Liver (tissue), 9 donors: Measurements from ENCODE around the gene HECTD1. TPM values are rescaled to one million over a fixed set of nuclear protein-coding genes. Genes with fewer than 3 reads are reported as not detected.

Experiments
- DNase-seq: peaks from one replicate; pipeline ENCODE4 v3.0.0-alpha.2; 2017; ENCODE audit warnings: low spot score
- H3K27ac ChIP-seq, 2 donors: one replicate each; pipeline ENCODE4 v1.7.0; 2013; ENCODE audit warnings: inconsistent platforms in 2 of 2, low read length in 2 of 2, control low read depth in 1 of 2, low read depth in 1 of 2, mild to moderate bottlenecking in 1 of 2
- H3K27me3 ChIP-seq, 4 donors: one replicate each; pipeline versions ENCODE4 v1.6.1 to v1.7.0; 2013; ENCODE audit warnings: low read length in 3 of 4, inconsistent platforms in 1 of 4, mild to moderate bottlenecking in 1 of 4, moderate library complexity in 1 of 4; ENCODE audit not compliant: control insufficient read depth in 4 of 4, insufficient read depth in 4 of 4
- H3K36me3 ChIP-seq, 4 donors: one replicate each; pipeline versions ENCODE4 v1.6.1 to v1.7.0; 2013; ENCODE audit warnings: low read length in 3 of 4, mild to moderate bottlenecking in 3 of 4, low read depth in 1 of 4, moderate library complexity in 1 of 4; ENCODE audit not compliant: control insufficient read depth in 4 of 4, insufficient read depth in 3 of 4
- H3K4me1 ChIP-seq, 4 donors: one replicate each; pipeline versions ENCODE4 v1.6.1 to v1.7.0; 2013; ENCODE audit warnings: low read length in 3 of 4, mild to moderate bottlenecking in 3 of 4, moderate library complexity in 1 of 4; ENCODE audit not compliant: control insufficient read depth in 4 of 4, insufficient read depth in 4 of 4
- H3K4me3 ChIP-seq, 3 donors: one replicate each; pipeline versions ENCODE4 v1.6.1 to v1.7.0; 2013; ENCODE audit warnings: low read length in 3 of 3, control low read depth in 1 of 3, low read depth in 1 of 3, mild to moderate bottlenecking in 1 of 3
- H3K9ac ChIP-seq, 2 donors: one replicate each; pipeline ENCODE4 v1.7.0; 2013; ENCODE audit warnings: low read length in 2 of 2, mild to moderate bottlenecking in 2 of 2, moderate library complexity in 2 of 2, control low read depth in 1 of 2, low read depth in 1 of 2
- H3K9me3 ChIP-seq, 4 donors: one replicate each; pipeline versions ENCODE4 v1.6.1 to v1.7.0; 2013; ENCODE audit warnings: low read length in 3 of 4; ENCODE audit not compliant: control insufficient read depth in 4 of 4
- EGR1 ChIP-seq, 2 donors: IDR thresholded peaks; 2 replicates each; pipeline ENCODE4 v1.6.1; 2016 to 2018; ENCODE audit warnings: antibody characterized with exemption in 2 of 2, low read depth in 2 of 2
- FOXA1 ChIP-seq: IDR thresholded peaks from 2 replicates; pipeline ENCODE4 v1.6.1; 2016; ENCODE audit warnings: antibody characterized with exemption
- FOXA2 ChIP-seq: IDR thresholded peaks from 2 replicates; pipeline ENCODE4 v1.6.1; 2016; ENCODE audit warnings: antibody characterized with exemption
- GABPA ChIP-seq, 2 donors: IDR thresholded peaks in 1 of 2; conservative IDR thresholded peaks in 1 of 2; 2 replicates each; pipeline ENCODE4 v1.6.1; 2016; ENCODE audit warnings: antibody characterized with exemption in 2 of 2, mild to moderate bottlenecking in 1 of 2, moderate library complexity in 1 of 2
- HNF4A ChIP-seq, 2 donors: conservative IDR thresholded peaks; 2 replicates each; pipeline ENCODE4 v1.6.1; 2016; ENCODE audit warnings: antibody characterized with exemption in 2 of 2, mild to moderate bottlenecking in 2 of 2
- JUND ChIP-seq, 2 donors: IDR thresholded peaks; 2 replicates each; pipeline ENCODE4 v1.6.1; 2016; ENCODE audit warnings: antibody characterized with exemption in 2 of 2
- MAX ChIP-seq: IDR thresholded peaks from 2 replicates; pipeline ENCODE4 v1.6.1; 2016; ENCODE audit warnings: antibody characterized with exemption
- NR2F2 ChIP-seq: IDR thresholded peaks from 2 replicates; pipeline ENCODE4 v1.6.1; 2016; ENCODE audit warnings: antibody characterized with exemption
- RAD21 ChIP-seq, 2 donors: IDR thresholded peaks; 2 replicates each; pipeline ENCODE4 v1.6.1; 2016; ENCODE audit warnings: antibody characterized with exemption in 2 of 2, mild to moderate bottlenecking in 2 of 2
- RXRA ChIP-seq, 2 donors: IDR thresholded peaks; 2 replicates each; pipeline ENCODE4 v1.6.1; 2017 to 2018; ENCODE audit warnings: antibody characterized with exemption in 2 of 2, mild to moderate bottlenecking in 1 of 2
- SP1 ChIP-seq: IDR thresholded peaks from 2 replicates; pipeline ENCODE4 v1.6.1; 2018; ENCODE audit warnings: antibody characterized with exemption, mild to moderate bottlenecking
- TAF1 ChIP-seq: conservative IDR thresholded peaks from 2 replicates; pipeline ENCODE4 v1.6.1; 2016; ENCODE audit warnings: antibody characterized with exemption, mild to moderate bottlenecking
- YY1 ChIP-seq: IDR thresholded peaks from 2 replicates; pipeline ENCODE4 v1.6.1; 2016; ENCODE audit warnings: antibody characterized with exemption, mild to moderate bottlenecking
- WGBS: extraction: QIAGEN DNeasy Blood & Tissue Kit; methylation state at CpG from one replicate; pipeline ENCODE4 v1.1.7; 2013; 5-methylcytosine and 5-hydroxymethylcytosine counted together
- polyA plus RNA-seq, 2 donors: library from polyadenylated mRNA; stranded (reverse) in 1 of 2; unstranded in 1 of 2; fragments of 200-250 nt in 1 of 2; fragments of >200 nt in 1 of 2; fragmentation: Nextera tagmentation in 1 of 2; extraction: Ambion mirVana in 1 of 2; gene quantifications; one replicate each; pipeline versions ENCODE4 v1.2.1 to v1.2.3, GENCODE V29; 2013 to 2015
- total RNA-seq, 2 donors: library from RNA; depleted of rRNA; stranded (reverse); fragments of >200 nt; gene quantifications; one replicate each; pipeline ENCODE4 v1.2.3, GENCODE V29; 2014
- TF ChIP-seq, protein P1 (sequence below): IDR thresholded peaks from 2 replicates; pipeline ENCODE4 v1.6.1; 2016; ENCODE audit warnings: antibody characterized with exemption, mild to moderate bottlenecking
- TF ChIP-seq, protein P2 (sequence below): IDR thresholded peaks from 2 replicates; pipeline ENCODE4 v1.6.1; 2016; ENCODE audit warnings: antibody characterized with exemption
- donor health status: healthy.
- donor health status: healthy.
- donor health status: healthy.
- donor health status: healthy.
- donor health status: healthy.

HECTD1 gene
- total and polyA plus RNA-seq, 4 donors: 46.8 to 256 (median 118) TPM

GRCh38 chr14:31110872-31111271 lies 96.7 kb downstream of the HECTD1 start:
- no peak for DNase-seq
- Histone ChIP-seq H3K9ac (no peak overlapping the region), H3K9me3 (no peaks in the 10 kb centered on the region), H3K4me1 (no peaks in the 10 kb centered on the region), H3K27ac (no peak overlapping the region), H3K36me3 (peaks cover 21 to 93% (median 80%) of the 10 kb centered on the region in 4 donors), H3K4me3 (no peak overlapping the region), H3K27me3 (no peaks in the 10 kb centered on the region)
- TF ChIP-seq SP1: no peak
- TF ChIP-seq RXRA (IDR thresholded peaks at IDR 0.05): no peak
- no peak for TF ChIP-seq NR2F2
- TF ChIP-seq FOXA2: no peak
- TF ChIP-seq, protein P1, sequence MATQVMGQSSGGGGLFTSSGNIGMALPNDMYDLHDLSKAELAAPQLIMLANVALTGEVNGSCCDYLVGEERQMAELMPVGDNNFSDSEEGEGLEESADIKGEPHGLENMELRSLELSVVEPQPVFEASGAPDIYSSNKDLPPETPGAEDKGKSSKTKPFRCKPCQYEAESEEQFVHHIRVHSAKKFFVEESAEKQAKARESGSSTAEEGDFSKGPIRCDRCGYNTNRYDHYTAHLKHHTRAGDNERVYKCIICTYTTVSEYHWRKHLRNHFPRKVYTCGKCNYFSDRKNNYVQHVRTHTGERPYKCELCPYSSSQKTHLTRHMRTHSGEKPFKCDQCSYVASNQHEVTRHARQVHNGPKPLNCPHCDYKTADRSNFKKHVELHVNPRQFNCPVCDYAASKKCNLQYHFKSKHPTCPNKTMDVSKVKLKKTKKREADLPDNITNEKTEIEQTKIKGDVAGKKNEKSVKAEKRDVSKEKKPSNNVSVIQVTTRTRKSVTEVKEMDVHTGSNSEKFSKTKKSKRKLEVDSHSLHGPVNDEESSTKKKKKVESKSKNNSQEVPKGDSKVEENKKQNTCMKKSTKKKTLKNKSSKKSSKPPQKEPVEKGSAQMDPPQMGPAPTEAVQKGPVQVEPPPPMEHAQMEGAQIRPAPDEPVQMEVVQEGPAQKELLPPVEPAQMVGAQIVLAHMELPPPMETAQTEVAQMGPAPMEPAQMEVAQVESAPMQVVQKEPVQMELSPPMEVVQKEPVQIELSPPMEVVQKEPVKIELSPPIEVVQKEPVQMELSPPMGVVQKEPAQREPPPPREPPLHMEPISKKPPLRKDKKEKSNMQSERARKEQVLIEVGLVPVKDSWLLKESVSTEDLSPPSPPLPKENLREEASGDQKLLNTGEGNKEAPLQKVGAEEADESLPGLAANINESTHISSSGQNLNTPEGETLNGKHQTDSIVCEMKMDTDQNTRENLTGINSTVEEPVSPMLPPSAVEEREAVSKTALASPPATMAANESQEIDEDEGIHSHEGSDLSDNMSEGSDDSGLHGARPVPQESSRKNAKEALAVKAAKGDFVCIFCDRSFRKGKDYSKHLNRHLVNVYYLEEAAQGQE: no peak
- TF ChIP-seq GABPA (IDR thresholded peaks at IDR 0.05 in 1 of 2, conservative IDR thresholded peaks at IDR 0.05 in 1 of 2): no peak
- no peak for TF ChIP-seq MAX
- TF ChIP-seq FOXA1: no peak
- TF ChIP-seq YY1: no peak
- TF ChIP-seq, protein P2, sequence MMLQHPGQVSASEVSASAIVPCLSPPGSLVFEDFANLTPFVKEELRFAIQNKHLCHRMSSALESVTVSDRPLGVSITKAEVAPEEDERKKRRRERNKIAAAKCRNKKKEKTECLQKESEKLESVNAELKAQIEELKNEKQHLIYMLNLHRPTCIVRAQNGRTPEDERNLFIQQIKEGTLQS: no peak
- TF ChIP-seq RAD21 (IDR thresholded peaks at IDR 0.05): no peak
- no peak for TF ChIP-seq EGR1 (IDR thresholded peaks at IDR 0.05; ENCODE audit: low read depth in 2 of 2)
- WGBS: 93% methylated on average over 2 of the region's 2 CpGs

GRCh38 chr14:31109257-31109656 lies 98.3 kb downstream of the HECTD1 start:
- peaks cover 20 to 93% (median 79%) of the 10 kb centered on the region in 4 donors for H3K36me3 ChIP-seq
- H3K9ac ChIP-seq: no peak overlapping the region
- H3K27ac ChIP-seq: no peak overlapping the region
- H3K9me3 ChIP-seq: no peaks in the 10 kb centered on the region
- no peak for DNase-seq
- no peak overlapping the region for H3K4me3 ChIP-seq
- no peaks in the 10 kb centered on the region for H3K27me3 ChIP-seq
- no peaks in the 10 kb centered on the region for H3K4me1 ChIP-seq
- TF ChIP-seq NR2F2: no peak
- no peak for TF ChIP-seq FOXA1
- TF ChIP-seq HNF4A (conservative IDR thresholded peaks at IDR 0.05): no peak
- no peak for TF ChIP-seq MAX
- no peak for TF ChIP-seq YY1
- TF ChIP-seq TAF1: no peak
- TF ChIP-seq, protein P1: no peak
- no peak for TF ChIP-seq JUND (IDR thresholded peaks at IDR 0.05)
- TF ChIP-seq EGR1 (IDR thresholded peaks at IDR 0.05; ENCODE audit: low read depth in 2 of 2): no peak
- 96% methylated on average over 11 of the region's 11 CpGs for WGBS
